ENCODE results near the gene CNTNAP2.

The CNTNAP2 gene

GRCh38 chr7:147405621-147406020, 1289.0 kb downstream of the CNTNAP2 start:
- H3K4me3 ChIP-seq (ENCODE audit: low read depth, low read length): no peak overlapping the region
- TF ChIP-seq CTCF (conservative IDR thresholded peaks at IDR 0.05; ENCODE audit: low read depth, low read length): no peak
- no peak for DNase-seq (ENCODE audit: low read depth)

- DNase-seq (ENCODE audit: low read depth): peak; percentile 61
- no peak for TF ChIP-seq CTCF (conservative IDR thresholded peaks at IDR 0.05; ENCODE audit: low read depth, low read length)
- H3K4me3 ChIP-seq (ENCODE audit: low read depth, low read length): no peak overlapping the region
Observed at GRCh38 chr7:147406521-147407135, 1290.0 kb downstream of the CNTNAP2 start.

GRCh38 chr7:147411096-147411495, 1294.5 kb downstream of the CNTNAP2 start:
- DNase-seq (ENCODE audit: low read depth): no peak
- TF ChIP-seq CTCF (conservative IDR thresholded peaks at IDR 0.05; ENCODE audit: low read depth, low read length): no peak
- H3K4me3 ChIP-seq (ENCODE audit: low read depth, low read length): no peak overlapping the region

GRCh38 chr7:147412109-147412508, 1295.5 kb downstream of the CNTNAP2 start:
- no peak overlapping the region for H3K4me3 ChIP-seq (ENCODE audit: low read depth, low read length)
- no peak for TF ChIP-seq CTCF (conservative IDR thresholded peaks at IDR 0.05; ENCODE audit: low read depth, low read length)
- DNase-seq (ENCODE audit: low read depth): peak; percentile 21

- no peak for TF ChIP-seq CTCF (conservative IDR thresholded peaks at IDR 0.05; ENCODE audit: low read depth, low read length)
- no peak overlapping the region for H3K4me3 ChIP-seq (ENCODE audit: low read depth, low read length)
- DNase-seq (ENCODE audit: low read depth): peak; percentile 92
Observed at GRCh38 chr7:147412782-147413556, 1296.4 kb downstream of the CNTNAP2 start.

GRCh38 chr7:147413557-147413870, 1296.9 kb downstream of the CNTNAP2 start:
- no peak overlapping the region for H3K4me3 ChIP-seq (ENCODE audit: low read depth, low read length)
- no peak for TF ChIP-seq CTCF (conservative IDR thresholded peaks at IDR 0.05; ENCODE audit: low read depth, low read length)
- no peak for DNase-seq (ENCODE audit: low read depth)

- no peak overlapping the region for H3K4me3 ChIP-seq (ENCODE audit: low read depth, low read length)
- peak; percentile 48 for DNase-seq (ENCODE audit: low read depth)
- no peak for TF ChIP-seq CTCF (conservative IDR thresholded peaks at IDR 0.05; ENCODE audit: low read depth, low read length)
Observed at GRCh38 chr7:147415991-147416390, 1299.4 kb downstream of the CNTNAP2 start.

All from choroid plexus epithelial cell (primary cell).